ENCODE data around the gene ZBED1. TPM values are rescaled to one million over a fixed set of nuclear protein-coding genes. Genes with fewer than 3 reads are reported as not detected.

ZBED1 gene
- total and polyA plus RNA-seq, 9 of the 15 experiments (the other 6 are each of a cell fraction or from before 2014, with no cell fraction given): 0.61 to 27.6 (median 13.9) TPM

- peak; percentile 17; the same call in 1 of the 2 replicates for TF ChIP-seq ZNF121 (CRISPR knock-in tag; conservative IDR thresholded peaks at IDR 0.05)
- peak; percentile 65 for TF ChIP-seq CREB1 (IDR thresholded peaks at IDR 0.05)
- peak; percentile 86 for TF ChIP-seq CREB1 (CRISPR knock-in tag; IDR thresholded peaks at IDR 0.05)
- TF ChIP-seq TEAD1 (CRISPR knock-in tag; IDR thresholded peaks at IDR 0.05): peak in 1 of 2 experiments; percentile 88; a peak in 2 of 4 replicates
- TF ChIP-seq ETV5 (CRISPR knock-in tag; IDR thresholded peaks at IDR 0.05; ENCODE audit: low read depth): 0 out of 2 replicates have a peak, but pooled peaks have one; percentile 14
- TF ChIP-seq MNT (conservative IDR thresholded peaks at IDR 0.05): peak in 1 of 2 experiments; percentile 55; a peak in 2 of 4 replicates
- TF ChIP-seq CBX5 (IDR thresholded peaks at IDR 0.05; ENCODE audit: borderline replicate concordance, low read depth): 0 out of 2 replicates have a peak, but pooled peaks have one; percentile 11
- TF ChIP-seq TFAP4 (CRISPR knock-in tag; IDR thresholded peaks at IDR 0.05; ENCODE audit: borderline replicate concordance): peak; percentile 39; the same call in 1 of the 2 replicates
- peak; percentile 69 to 86 for TF ChIP-seq FOXK2 (conservative IDR thresholded peaks at IDR 0.05 in 1 of 2, IDR thresholded peaks at IDR 0.05 in 1 of 2; ENCODE audit: low read depth in 2 of 2)
- TF ChIP-seq CBFA2T3 (IDR thresholded peaks at IDR 0.05): no peak
- TF ChIP-seq NEUROD1 (IDR thresholded peaks at IDR 0.05; ENCODE audit: borderline replicate concordance, low read depth, low read length, partially characterized antibody): peak; percentile 89
- no peak for TF ChIP-seq ZNF695 (CRISPR knock-in tag; IDR thresholded peaks at IDR 0.05)
- 0 out of 2 replicates have a peak, but pooled peaks have one; percentile 31 for TF ChIP-seq NFRKB (IDR thresholded peaks at IDR 0.05; ENCODE audit: low read depth)
- TF ChIP-seq RNF2 (IDR thresholded peaks at IDR 0.05): peak; percentile 61
- 0 out of 2 replicates have a peak, but pooled peaks have one; percentile 8 for TF ChIP-seq REST (IDR thresholded peaks at IDR 0.05; ENCODE audit: borderline replicate concordance)
- no peak for TF ChIP-seq REST (CRISPR knock-in tag; IDR thresholded peaks at IDR 0.05; ENCODE audit: low read depth)
- TF ChIP-seq ETV6 (IDR thresholded peaks at IDR 0.05; ENCODE audit: borderline replicate concordance in 1 of 2, low read depth in 2 of 2, low read length in 1 of 2): peak in 1 of 2 experiments; percentile 41; a peak in 1 of 4 replicates
- no peak for TF ChIP-seq ETV6 (CRISPR knock-in tag; IDR thresholded peaks at IDR 0.05; ENCODE audit: borderline replicate concordance)
- peak; percentile 35; the same call in 1 of the 2 replicates for TF ChIP-seq GABPB1 (CRISPR knock-in tag; IDR thresholded peaks at IDR 0.05)
Observed at GRCh38 chrX:2452317-2452784, 48.4 kb downstream of the ZBED1 start (continued).
